ENCODE results near the gene EEFSEC.

Gene EEFSEC

GRCh38 chr3:128153156-128154041 lies at the start of gene EEFSEC:
Gene EEFSEC, plus strand, starts transcription at chr3:128153481. Its CDS starts 27 bp downstream, at chr3:128153508.
- peaks cover 23% of the 10 kb centered on the region for H3K4me1 Mint-ChIP-seq (ENCODE audit: low read depth)
- no peaks in the 10 kb centered on the region for H3K27me3 Mint-ChIP-seq (ENCODE audit: low read depth)
- peaks cover 8% of the 10 kb centered on the region for H3K36me3 Mint-ChIP-seq (ENCODE audit: low read depth)
- peaks cover 5% of the 10 kb centered on the region for H3K9me3 Mint-ChIP-seq
- H3K27ac Mint-ChIP-seq, result peak within 1 kb of the TSS; percentile 93
- H3K4me3 Mint-ChIP-seq, result peak within 1 kb of the TSS; percentile 93

- peaks cover 13% of the 10 kb centered on the region for H3K4me1 Mint-ChIP-seq (ENCODE audit: low read depth)
- H3K36me3 Mint-ChIP-seq (ENCODE audit: low read depth), result peaks cover 28% of the 10 kb centered on the region
- H3K4me3 Mint-ChIP-seq, result no peak overlapping the region
- H3K9me3 Mint-ChIP-seq, result no peaks in the 10 kb centered on the region
- no peaks in the 10 kb centered on the region for H3K27me3 Mint-ChIP-seq (ENCODE audit: low read depth)
- H3K27ac Mint-ChIP-seq, result no peak overlapping the region
These were observed 45.4 kb upstream of the EEFSEC start for GRCh38 chr3:128107834-128108233.

- Mint-ChIP-seq H3K27me3 (ENCODE audit: low read depth) (no peaks in the 10 kb centered on the region), H3K4me1 (ENCODE audit: low read depth) (peaks cover 30% of the 10 kb centered on the region), H3K27ac (no peak overlapping the region), H3K4me3 (no peak overlapping the region), H3K9me3 (no peaks in the 10 kb centered on the region), H3K36me3 (ENCODE audit: low read depth) (peaks cover 38% of the 10 kb centered on the region)
These were observed 42.1 kb upstream of the EEFSEC start for GRCh38 chr3:128111147-128111546.

GRCh38 chr3:128112357-128112968 lies 40.8 kb upstream of the EEFSEC start:
- Mint-ChIP-seq H3K27me3 (ENCODE audit: low read depth) (no peaks in the 10 kb centered on the region), H3K4me1 (ENCODE audit: low read depth) (peaks cover 30% of the 10 kb centered on the region), H3K27ac (peak overlapping the region; percentile 90), H3K36me3 (ENCODE audit: low read depth) (peaks cover 36% of the 10 kb centered on the region), H3K9me3 (no peaks in the 10 kb centered on the region), H3K4me3 (peak overlapping the region; percentile 12)

- H3K9me3 Mint-ChIP-seq, result no peaks in the 10 kb centered on the region
- peaks cover 40% of the 10 kb centered on the region for H3K36me3 Mint-ChIP-seq (ENCODE audit: low read depth)
- H3K27ac Mint-ChIP-seq, result peak overlapping the region; percentile 66
- H3K27me3 Mint-ChIP-seq (ENCODE audit: low read depth), result no peaks in the 10 kb centered on the region
- peaks cover 32% of the 10 kb centered on the region for H3K4me1 Mint-ChIP-seq (ENCODE audit: low read depth)
- H3K4me3 Mint-ChIP-seq, result no peak overlapping the region
These were observed 39.2 kb upstream of the EEFSEC start for GRCh38 chr3:128113817-128114794.

- Mint-ChIP-seq H3K9me3 (peaks cover 6% of the 10 kb centered on the region), H3K4me3 (peak overlapping the region; percentile 43), H3K36me3 (ENCODE audit: low read depth) (peaks cover 20% of the 10 kb centered on the region), H3K27me3 (ENCODE audit: low read depth) (no peaks in the 10 kb centered on the region), H3K4me1 (ENCODE audit: low read depth) (peaks cover 29% of the 10 kb centered on the region), H3K27ac (no peak overlapping the region)
These were observed 31.3 kb upstream of the EEFSEC start for GRCh38 chr3:128122013-128122412.

- peaks cover 27% of the 10 kb centered on the region for H3K4me1 Mint-ChIP-seq (ENCODE audit: low read depth)
- peak overlapping the region; percentile 86 for H3K27ac Mint-ChIP-seq
- H3K27me3 Mint-ChIP-seq (ENCODE audit: low read depth), result no peaks in the 10 kb centered on the region
- peak overlapping the region; percentile 97 for H3K4me3 Mint-ChIP-seq
- H3K9me3 Mint-ChIP-seq, result peaks cover 6% of the 10 kb centered on the region
- peaks cover 13% of the 10 kb centered on the region for H3K36me3 Mint-ChIP-seq (ENCODE audit: low read depth)
These were observed 30.1 kb upstream of the EEFSEC start for GRCh38 chr3:128123156-128123537.

- Mint-ChIP-seq H3K9me3 (peaks cover 6% of the 10 kb centered on the region), H3K27ac (peak within 1 kb of the TSS; percentile 86), H3K4me3 (peak within 1 kb of the TSS; percentile 97), H3K4me1 (ENCODE audit: low read depth) (peaks cover 27% of the 10 kb centered on the region), H3K27me3 (ENCODE audit: low read depth) (no peaks in the 10 kb centered on the region), H3K36me3 (ENCODE audit: low read depth) (peaks cover 13% of the 10 kb centered on the region)
These were observed 29.5 kb upstream of the EEFSEC start, which contains the start of gene RUVBL1 for GRCh38 chr3:128123538-128124368. Gene RUVBL1, minus strand, starts transcription at chr3:128123812. Its CDS starts 88 bp downstream, at chr3:128123724.

GRCh38 chr3:128127236-128127635 lies 26.0 kb upstream of the EEFSEC start:
- Mint-ChIP-seq H3K4me1 (ENCODE audit: low read depth) (peaks cover 18% of the 10 kb centered on the region), H3K4me3 (no peak overlapping the region), H3K27ac (no peak overlapping the region), H3K36me3 (ENCODE audit: low read depth) (peaks cover 11% of the 10 kb centered on the region), H3K27me3 (ENCODE audit: low read depth) (no peaks in the 10 kb centered on the region), H3K9me3 (peaks cover 6% of the 10 kb centered on the region)

- Mint-ChIP-seq H3K27ac (no peak overlapping the region), H3K27me3 (ENCODE audit: low read depth) (no peaks in the 10 kb centered on the region), H3K36me3 (ENCODE audit: low read depth) (peaks cover 11% of the 10 kb centered on the region), H3K4me3 (no peak overlapping the region), H3K4me1 (ENCODE audit: low read depth) (peaks cover 12% of the 10 kb centered on the region), H3K9me3 (peaks cover 6% of the 10 kb centered on the region)
These were observed 25.0 kb upstream of the EEFSEC start for GRCh38 chr3:128128251-128128650.

- Mint-ChIP-seq H3K36me3 (ENCODE audit: low read depth) (no peaks in the 10 kb centered on the region), H3K4me1 (ENCODE audit: low read depth) (no peaks in the 10 kb centered on the region), H3K27ac (no peak overlapping the region), H3K27me3 (ENCODE audit: low read depth) (peaks cover 19% of the 10 kb centered on the region), H3K4me3 (no peak overlapping the region), H3K9me3 (no peaks in the 10 kb centered on the region)
These were observed 21.2 kb upstream of the EEFSEC start for GRCh38 chr3:128131897-128132646.

GRCh38 chr3:128133273-128133883 lies 19.9 kb upstream of the EEFSEC start:
- no peak overlapping the region for H3K27ac Mint-ChIP-seq
- no peaks in the 10 kb centered on the region for H3K9me3 Mint-ChIP-seq
- H3K4me3 Mint-ChIP-seq, result no peak overlapping the region
- H3K36me3 Mint-ChIP-seq (ENCODE audit: low read depth), result no peaks in the 10 kb centered on the region
- H3K4me1 Mint-ChIP-seq (ENCODE audit: low read depth), result no peaks in the 10 kb centered on the region
- H3K27me3 Mint-ChIP-seq (ENCODE audit: low read depth), result peaks cover 32% of the 10 kb centered on the region

GRCh38 chr3:128143496-128143895 lies 9.8 kb upstream of the EEFSEC start:
- H3K27ac Mint-ChIP-seq, result no peak overlapping the region
- no peaks in the 10 kb centered on the region for H3K9me3 Mint-ChIP-seq
- no peaks in the 10 kb centered on the region for H3K4me1 Mint-ChIP-seq (ENCODE audit: low read depth)
- H3K36me3 Mint-ChIP-seq (ENCODE audit: low read depth), result no peaks in the 10 kb centered on the region
- no peak overlapping the region for H3K4me3 Mint-ChIP-seq
- peaks cover 14% of the 10 kb centered on the region for H3K27me3 Mint-ChIP-seq (ENCODE audit: low read depth)

Measured in T-helper 1 cell treated with Interleukin-12 subunit alpha and Interleukin-12 subunit beta and Interleukin-4 antibody, amounts not matched to agents 30 μg/mL and 1 μg/mL, for 36 hours (primary cell).